NK-92 (cell line): ENCODE results near the gene SLC2A6.
"Not testable (repeated sequence)": the region's sequence is repeated elsewhere in the genome, so short reads cannot be mapped to it uniquely, and the experiment has no call there.

Source experiments
- DNase-seq: peaks from one replicate; lab custom pipeline; 2025; ENCODE audit not compliant: unreplicated experiment; lab: John Stamatoyannopoulos, UW

The SLC2A6 gene

DNA sequence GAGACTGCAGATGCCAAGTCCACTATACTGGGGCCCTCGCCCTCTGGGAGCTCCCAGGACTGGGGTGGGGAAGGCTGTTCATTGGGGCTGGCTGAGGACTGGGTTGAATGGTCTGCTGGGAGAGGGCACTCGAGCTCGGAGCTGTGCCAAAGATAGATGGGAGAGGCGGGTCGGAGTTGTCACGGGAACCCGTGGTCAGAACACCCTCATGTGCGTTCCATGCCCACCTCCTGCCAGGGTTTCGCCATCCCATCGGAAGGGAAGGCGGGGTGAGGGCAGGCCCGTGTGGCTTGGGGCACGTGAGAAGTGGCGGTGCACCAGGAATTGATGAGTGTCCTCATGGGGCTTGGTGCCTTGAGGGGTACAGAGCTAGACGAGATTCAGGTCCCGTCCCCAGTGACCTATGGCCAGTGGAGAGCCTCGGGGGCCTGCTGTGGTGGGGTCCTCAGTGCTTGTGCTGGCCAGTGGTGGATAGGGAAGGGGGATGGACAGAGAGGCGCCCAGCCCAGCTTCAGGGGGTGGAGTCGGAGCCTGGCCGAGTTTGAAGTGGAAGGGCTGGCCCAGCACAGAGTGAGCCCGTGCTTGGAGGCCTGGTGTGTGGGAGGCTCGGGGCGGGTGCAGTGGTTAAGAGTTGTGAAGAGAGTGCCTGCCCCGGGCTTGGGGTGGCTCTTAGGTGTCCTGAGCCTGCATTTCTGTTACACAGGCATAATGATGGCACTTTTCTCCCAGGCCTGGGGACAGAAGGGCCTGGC, 14.9 kb downstream of the SLC2A6 start:
- DNase-seq, result no peak

DNA sequence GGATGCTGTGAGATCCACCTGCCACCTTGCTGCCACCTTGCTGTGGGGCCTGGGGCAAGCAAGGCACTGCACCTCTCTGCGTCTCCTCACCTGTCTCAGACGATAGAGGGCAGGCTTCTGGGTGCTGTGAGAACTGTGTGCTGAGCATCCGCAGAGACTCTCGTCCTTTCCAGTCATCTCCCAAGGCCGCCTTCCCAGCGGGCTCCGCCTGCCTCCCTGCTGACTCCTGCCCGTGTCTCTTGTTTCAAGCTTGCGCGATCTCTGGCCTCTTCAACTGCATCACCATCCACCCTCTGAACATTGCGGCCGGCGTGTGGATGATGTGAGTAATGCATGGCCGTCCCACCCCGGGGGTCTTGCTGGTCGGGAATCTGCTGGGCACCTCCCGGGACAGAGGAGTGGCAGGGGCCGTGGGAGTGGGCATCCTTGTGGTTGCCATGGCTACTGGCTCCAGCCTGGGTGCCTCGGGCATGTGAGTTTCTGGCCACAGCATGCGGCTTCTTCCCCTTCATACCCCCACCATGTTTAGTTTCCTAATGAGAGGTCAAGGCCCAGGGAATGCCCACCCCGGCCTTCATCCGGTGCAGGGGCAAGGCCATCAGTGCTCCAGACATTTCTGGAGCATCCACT, 15.6 kb downstream of the SLC2A6 start:
- no peak for DNase-seq

DNA sequence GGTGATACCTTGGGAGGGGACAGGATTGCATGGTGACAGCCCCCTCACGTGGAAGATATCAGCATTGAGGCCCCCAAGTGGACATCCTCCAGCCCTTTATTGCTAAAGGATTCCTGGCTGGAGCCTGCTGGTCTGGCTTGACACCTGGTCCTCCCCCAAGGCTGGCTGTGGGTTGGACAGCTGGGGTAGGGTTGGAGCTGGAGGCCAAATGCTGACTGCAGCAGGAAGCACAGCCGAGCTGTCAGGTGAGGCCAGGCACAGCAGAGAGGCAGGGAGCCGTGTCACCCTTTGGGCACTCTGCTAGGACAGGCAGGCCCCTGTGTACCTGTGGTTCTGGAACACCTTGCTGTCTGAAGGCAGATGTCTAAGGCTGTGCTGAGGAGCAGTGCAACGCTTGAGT, 16.9 kb downstream of the SLC2A6 start:
- no peak for DNase-seq

DNA sequence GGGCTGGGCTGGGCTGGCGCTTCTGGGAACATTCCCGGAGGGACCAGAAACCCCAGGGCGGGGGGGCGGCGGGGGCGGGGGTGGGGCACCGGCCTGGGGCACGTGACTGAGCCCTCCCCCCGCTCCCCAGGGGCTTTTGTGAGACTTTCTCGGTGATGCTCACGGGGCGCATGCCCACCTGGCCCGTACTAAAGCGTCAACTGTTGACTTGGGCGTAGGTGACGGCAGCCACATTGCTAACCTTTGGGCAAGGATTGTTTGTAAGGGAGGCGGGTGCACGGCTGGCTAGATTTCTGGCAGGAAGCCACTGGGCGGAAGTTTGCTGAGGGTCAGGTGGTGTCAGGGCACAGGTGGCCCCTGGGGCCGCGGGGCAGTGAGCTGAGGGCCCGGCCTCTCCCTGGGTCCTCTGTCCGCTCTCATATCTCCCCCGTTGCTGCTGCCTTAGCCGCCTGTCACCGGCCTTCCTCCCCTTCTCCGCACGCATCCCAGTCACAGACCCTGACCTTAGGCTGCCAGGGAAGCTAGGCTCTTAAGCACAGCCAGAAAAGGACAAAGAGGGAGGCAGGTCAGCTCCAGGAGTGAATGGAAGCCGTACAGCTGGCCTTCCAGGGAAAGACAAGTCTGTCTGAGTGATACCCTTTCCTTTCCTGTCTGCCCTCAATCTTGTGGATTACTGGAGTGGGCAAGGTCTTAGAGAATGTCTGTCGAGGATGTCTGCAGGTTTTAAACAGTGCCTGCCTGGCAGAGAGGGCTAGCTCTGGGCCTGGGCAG, 18.3 kb downstream of the SLC2A6 start:
- DNase-seq, result no peak

DNA sequence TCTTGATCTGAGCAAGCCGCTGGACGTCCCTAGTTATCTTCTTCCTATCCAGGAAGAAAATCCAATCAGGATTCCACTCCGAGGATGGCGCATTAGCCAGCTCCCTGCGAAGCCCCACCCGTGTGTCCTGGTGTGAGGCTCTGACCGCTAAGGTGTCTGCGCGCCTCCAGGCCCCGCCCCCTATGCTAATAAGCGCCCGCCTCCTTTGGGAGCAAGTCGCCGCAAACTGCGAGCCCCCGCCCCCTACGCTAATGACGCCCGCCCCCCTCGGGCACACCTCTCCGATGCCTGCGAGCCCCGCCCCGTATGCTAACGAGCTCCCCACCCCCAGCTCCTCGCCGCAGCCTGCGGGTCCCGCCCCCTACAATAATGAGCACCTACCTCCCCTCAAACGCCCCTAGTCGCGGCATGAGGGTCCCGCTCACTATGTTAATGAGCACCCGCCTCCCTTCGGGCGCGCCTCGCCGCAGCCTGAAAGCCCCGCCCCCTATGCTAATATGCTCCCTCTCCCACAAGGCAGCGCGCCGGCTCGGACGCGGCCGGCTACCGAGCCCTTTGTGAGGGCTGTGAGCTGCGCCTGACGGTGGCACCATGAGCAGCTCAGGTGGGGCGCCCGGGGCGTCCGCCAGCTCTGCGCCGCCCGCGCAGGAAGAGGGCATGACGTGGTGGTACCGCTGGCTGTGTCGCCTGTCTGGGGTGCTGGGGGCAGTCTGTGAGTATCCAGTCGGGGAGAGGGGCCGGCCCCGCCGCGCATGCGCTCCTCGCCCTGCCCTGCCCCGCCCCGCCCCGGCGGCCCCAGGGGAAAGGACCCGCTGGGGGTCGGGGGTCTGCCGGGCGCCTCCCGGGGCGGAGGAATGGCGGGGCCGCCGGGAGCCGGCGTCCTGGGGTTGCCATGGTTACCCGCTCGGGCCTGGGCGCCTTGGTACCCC, 19.2 kb downstream of the SLC2A6 start, which contains the start of gene CACFD1:
CACFD1 (plus strand) TSS at position 503 of the 929 bp plus-strand sequence; CDS start at position 592, 89 bp downstream.
- DNase-seq, result peak; percentile 39

DNA sequence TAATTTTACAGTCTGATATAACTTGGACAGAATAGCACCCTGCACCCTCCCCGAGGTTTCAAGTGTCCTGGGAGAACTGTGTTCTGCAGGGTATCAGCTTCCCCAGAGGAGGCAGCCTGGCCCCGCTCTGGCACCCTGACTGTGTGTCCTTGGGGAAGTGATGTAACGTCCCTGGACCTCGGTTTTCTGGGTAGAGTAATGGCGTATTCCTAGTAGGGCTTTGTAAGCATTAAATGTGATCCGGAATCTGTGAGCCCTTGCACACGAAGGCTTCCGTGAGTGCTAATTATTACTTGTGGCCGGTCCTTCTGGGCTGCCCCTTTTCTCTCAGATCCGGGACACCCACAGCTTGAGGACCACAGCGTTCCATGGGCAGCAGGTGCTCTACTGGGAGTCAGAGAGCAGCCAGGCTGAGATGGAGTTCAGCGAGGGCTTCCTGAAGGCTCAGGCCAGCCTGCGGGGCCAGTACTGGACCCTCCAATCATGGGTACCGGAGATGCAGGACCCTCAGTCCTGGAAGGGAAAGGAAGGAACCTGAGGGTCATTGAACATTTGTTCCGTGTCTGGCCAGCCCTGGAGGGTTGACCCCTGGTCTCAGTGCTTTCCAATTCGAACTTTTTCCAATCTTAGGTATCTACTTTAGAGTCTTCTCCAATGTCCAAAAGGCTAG, 20.1 kb downstream of the SLC2A6 start:
- DNase-seq, result no peak

DNA sequence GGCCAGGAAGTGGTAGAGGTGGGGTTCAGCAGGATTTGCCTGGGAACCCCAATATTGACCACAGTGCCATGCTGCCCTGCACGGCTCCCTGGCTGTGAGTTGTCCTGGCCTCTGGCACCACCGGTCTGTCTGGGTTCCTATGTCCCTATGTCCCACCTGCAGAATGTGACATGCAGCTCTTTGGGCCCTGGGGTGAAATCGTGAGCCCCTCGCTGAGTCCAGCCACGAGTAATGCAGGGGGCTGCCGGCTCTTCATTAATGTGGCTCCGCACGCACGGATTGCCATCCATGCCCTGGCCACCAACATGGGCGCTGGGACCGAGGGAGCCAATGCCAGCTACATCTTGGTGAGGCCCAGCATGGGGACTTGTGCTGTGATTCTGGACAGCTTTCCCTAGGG, 21.2 kb downstream of the SLC2A6 start:
- DNase-seq, result no peak

DNA sequence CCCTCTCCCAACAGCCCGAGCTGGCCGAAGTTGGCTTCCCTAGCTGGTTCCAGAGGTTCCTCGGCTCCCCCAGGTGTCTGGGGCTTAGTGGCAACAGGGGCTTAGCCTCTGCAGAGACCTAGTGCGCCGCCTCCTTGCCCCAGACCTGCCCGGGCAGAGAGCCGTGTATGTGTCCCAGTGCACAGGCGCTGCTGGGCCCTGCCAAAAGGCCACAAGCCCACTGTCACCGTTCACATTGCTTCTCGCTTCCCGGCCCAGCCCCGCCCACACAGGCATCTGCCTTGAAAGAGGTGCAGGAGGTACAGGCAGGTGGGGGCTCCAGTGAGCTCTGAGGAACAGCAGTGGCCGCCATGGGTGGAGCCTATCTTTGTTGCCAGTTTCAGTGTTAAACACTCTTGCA, 21.7 kb downstream of the SLC2A6 start:
- DNase-seq, result no peak

DNA sequence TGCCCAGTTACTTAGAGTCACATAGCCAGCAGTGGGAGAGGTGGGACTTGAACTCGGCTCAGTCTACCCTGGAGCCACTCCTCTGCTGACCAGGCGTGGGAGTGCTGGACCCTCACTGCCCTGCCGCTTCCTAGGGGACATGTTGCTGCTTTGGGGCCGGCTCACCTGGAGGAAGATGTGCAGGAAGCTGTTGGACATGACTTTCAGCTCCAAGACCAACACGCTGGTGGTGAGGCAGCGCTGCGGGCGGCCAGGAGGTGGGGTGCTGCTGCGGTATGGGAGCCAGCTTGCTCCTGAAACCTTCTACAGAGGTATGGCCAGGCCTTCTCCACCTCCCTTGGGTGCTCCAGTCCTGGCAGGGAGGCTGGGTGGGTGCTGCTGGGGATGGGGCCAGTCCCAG, 22.5 kb downstream of the SLC2A6 start:
- DNase-seq, result no peak

DNA sequence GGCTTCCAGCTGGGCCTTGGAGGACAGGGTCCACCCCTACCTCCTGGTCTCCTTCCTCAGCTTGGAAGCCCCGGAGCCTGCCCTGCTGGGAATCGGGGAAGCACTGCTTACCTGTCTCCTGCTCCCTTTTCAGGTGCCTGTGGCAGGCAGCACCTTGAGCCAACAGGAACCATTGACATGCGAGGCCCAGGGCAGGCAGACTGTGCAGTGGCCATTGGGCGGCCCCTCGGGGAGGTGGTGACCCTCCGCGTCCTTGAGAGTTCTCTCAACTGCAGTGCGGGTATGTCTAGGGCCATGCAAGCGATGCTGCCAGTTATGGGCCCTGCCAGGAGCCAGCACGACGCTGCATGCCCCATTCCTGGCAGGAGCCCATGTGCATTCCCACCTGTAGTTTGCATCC, 23.0 kb downstream of the SLC2A6 start:
- no peak for DNase-seq

DNA sequence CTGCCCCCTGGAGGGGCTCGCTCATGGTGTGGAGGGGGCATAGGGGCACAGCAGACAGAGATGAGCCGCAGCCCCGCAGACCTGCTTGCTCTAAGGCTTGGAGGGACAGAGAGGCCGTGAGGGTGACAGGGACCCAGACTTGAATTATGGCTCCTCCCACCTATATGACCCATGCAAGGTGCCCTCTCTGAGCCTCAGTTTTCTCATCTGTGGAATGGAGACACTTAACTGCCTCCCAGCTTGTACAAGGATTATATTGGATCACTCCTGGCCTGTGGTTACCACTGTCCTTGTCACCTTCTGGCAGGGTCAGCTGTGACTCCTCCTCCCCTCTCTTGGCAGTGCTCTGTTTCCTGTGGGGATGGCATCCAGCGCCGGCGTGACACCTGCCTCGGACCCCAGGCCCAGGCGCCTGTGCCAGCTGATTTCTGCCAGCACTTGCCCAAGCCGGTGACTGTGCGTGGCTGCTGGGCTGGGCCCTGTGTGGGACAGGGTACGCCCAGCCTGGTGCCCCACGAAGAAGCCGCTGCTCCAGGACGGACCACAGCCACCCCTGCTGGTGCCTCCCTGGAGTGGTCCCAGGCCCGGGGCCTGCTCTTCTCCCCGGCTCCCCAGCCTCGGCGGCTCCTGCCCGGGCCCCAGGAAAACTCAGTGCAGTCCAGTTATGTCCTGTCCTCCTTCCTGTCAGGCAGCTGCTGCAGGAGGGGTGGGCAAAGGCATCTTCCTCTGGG, 23.8 kb downstream of the SLC2A6 start:
- no peak for DNase-seq

DNA sequence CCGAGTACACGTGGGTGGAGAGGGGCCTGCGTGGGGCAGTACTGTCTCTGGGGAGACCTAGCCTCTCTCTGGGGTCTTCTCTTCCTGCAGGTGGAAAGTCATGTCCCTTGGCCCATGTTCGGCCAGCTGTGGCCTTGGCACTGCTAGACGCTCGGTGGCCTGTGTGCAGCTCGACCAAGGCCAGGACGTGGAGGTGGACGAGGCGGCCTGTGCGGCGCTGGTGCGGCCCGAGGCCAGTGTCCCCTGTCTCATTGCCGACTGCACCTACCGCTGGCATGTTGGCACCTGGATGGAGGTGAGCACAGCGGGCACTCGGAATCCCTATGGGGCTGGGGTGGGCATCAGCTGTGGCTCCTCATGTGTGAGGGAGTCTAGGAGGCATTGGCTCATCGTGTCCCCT, 24.6 kb downstream of the SLC2A6 start:
- DNase-seq, result no peak

DNA sequence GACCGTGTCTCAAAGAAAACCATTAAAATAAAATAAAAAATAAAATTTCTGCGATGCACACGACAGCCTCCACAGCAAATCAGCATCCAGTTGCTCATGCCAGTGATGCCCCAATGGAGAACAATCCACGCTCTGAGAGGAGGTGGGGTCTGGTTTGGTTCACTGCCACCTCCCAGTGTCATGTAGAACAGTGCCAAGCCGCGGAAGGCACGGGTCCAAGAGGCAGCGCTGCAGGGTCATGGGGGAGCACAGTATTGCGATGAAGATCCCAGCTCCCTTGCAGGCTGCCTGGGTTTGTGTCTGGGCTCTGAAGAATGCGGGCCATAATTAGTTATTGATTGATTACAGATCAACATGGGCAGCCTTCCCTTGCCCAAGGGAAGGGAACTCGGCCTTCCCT, 25.2 kb downstream of the SLC2A6 start:
- no peak for DNase-seq

DNA sequence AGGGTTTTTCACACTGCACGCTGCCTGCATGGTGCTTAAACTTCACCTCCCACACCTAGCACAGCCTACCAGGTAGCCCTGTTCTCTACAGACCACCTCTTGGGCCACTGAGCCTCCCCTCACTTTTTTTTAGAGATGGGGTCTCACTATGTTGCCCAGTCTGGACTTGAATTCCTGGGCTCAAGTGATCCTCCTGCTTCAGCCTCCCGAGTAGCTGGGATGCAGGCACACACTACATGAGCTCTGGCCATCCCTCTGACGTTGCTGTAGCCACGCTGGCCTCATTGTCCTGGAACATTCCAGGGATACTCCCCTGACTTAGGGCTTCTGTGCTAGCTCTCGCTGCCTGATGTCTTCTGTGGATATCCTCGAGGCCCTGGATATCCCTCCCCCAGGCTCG, 26.3 kb downstream of the SLC2A6 start:
- no peak for DNase-seq

DNA sequence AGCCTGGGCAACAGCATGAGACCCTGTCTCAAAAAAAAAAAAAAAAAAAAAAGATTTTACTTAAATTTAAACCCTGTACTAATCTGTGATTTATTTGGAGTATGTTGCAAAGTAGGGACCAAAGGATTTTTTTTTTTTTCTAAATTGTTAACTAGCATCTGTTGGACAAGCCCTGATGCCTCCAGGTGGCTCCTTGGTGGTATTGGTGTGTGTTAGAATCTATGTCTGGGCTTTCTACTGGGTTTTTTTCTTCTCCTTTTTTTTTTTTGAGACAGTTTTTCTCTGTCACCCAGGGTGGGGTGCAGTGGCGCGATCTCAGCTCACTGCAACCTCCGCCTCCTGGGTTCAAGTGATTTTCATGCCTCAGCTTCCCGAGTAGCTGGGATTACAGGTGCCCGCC, 27.0 kb downstream of the SLC2A6 start:
- not testable (repeated sequence) for DNase-seq

DNA sequence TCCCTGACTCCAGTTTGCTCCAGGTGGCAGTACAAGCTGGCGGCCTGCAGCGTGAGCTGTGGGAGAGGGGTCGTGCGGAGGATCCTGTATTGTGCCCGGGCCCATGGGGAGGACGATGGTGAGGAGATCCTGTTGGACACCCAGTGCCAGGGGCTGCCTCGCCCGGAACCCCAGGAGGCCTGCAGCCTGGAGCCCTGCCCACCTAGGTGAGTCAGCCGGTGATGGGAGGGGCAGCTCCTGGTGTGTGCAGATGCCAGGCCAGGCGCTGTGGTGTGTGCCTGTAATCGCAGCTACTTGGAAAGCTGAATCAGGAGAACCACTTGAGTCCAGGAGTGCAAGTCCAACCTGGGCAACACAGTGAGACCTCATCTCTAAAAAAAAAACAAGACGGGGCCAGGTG, 29.1 kb downstream of the SLC2A6 start:
- DNase-seq, result no peak

DNA sequence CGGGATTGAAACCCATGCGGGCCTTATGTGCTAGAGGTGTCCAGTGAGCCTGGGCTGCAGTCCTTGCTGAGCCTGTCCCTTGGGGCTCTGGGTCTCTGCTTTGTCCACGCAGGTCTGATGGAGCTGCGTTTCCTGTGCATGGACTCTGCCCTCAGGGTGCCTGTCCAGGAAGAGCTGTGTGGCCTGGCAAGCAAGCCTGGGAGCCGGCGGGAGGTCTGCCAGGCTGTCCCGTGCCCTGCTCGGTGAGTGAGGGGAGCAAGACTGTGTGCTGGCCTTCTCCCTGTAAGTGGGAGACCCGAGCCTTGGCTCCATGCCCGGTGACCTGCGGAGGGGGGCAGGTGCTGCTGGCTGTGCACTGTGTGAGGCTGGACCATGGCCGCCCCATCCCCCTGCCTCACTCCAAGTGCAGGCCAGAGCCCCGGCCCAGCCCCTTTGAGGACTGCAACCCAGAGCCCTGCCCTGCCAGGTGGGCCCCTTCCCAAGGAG, 30.4 kb downstream of the SLC2A6 start:
- DNase-seq, result no peak

DNA sequence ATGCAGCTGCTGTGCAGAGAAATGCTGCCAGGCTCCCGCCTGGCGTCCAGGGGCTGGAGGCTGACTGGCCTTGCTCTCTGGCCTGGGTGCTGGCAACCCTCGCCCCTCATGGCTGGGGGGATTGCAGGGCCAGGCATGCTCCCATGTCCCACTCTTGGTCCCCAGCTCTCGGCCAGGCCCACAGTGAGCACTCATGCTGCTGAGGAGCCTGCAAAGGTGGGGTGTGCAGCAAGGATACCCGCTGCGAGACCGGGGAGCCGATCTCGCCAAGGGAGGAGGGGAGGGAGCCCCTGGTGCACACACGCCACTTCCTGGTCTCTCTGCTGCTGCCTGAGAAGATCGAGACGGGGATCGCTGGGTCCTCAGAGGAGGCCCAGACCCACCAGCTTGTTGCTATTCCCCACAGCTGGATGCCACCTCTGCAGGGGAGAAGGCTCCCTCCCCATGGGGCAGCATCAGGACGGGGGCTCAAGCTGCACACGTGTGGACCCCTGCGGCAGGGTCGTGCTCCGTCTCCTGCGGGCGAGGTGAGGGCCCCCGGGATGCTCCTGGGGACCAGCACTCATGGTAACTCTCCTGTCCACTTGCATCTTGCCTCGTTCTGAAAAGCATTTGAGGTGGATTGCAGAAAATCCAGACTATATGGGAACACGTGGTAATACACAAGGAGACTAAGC, 33.5 kb downstream of the SLC2A6 start:
- DNase-seq, result no peak

DNA sequence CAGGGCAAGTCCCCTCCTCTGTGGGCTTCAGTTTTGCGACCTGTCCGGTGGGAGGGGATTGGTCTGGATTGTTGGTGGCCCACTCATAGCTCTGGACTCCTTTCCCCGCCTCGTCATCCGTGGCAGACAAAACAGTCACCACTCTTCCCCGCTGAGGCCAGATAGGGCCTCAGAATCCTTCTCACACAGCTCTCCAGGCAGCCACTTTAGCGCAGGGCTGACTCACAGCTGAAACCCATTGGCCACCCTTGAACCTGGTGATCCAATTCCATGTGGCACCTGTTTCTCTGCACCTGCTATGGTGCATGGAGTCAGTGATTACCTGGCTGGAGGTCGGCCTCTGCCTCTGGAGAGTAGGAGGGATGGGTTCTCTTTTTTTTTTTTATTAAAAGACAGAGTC, 34.9 kb downstream of the SLC2A6 start:
- DNase-seq, result no peak
